ENCODE measurements around the gene SRRM4. TPM values are rescaled to one million over a fixed set of nuclear protein-coding genes. Genes with fewer than 3 reads are reported as not detected.
A peak's percentile ranks its signal among the peaks of the same experiment; 100 is the strongest.

Gene SRRM4
- total and polyA plus RNA-seq, 8 donors = 0.05 to 0.48 (median 0.39) TPM; not detected in 1

DNA sequence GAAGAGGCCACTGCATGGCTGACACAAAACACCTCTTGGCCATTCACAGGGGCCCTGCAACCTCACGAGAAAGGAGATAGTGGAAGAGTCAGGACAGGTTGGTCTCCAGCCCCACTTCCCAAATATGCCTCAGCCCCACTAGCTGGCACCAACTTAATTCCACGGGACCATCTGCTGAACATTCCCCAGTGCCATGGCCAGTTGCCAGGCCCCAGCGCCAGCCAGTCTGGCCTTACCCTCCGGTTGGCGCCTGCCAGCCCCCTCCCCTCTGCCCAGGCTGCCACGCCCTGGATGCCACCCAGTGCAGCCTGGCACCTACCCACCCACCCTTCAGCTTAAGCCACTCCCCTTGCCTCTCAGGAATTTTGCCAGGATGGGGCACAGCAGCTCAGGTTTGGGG is 176.2 kb downstream of the SRRM4 start:
- no peaks in the 10 kb centered on the region for H3K9me3 ChIP-seq
- ATAC-seq (peak; percentile 24), DNase-seq (peak in 1 of 4 donors; percentile 70)
- TF ChIP-seq, protein P1, sequence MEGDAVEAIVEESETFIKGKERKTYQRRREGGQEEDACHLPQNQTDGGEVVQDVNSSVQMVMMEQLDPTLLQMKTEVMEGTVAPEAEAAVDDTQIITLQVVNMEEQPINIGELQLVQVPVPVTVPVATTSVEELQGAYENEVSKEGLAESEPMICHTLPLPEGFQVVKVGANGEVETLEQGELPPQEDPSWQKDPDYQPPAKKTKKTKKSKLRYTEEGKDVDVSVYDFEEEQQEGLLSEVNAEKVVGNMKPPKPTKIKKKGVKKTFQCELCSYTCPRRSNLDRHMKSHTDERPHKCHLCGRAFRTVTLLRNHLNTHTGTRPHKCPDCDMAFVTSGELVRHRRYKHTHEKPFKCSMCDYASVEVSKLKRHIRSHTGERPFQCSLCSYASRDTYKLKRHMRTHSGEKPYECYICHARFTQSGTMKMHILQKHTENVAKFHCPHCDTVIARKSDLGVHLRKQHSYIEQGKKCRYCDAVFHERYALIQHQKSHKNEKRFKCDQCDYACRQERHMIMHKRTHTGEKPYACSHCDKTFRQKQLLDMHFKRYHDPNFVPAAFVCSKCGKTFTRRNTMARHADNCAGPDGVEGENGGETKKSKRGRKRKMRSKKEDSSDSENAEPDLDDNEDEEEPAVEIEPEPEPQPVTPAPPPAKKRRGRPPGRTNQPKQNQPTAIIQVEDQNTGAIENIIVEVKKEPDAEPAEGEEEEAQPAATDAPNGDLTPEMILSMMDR (IDR thresholded peaks at IDR 0.05) = no peak
- no peaks in the 10 kb centered on the region for H3K36me3 ChIP-seq
- intact Hi-C loops (cut with DNase I) = no loop called here
- no peak overlapping the region for H3K4me3 ChIP-seq
- H3K27ac ChIP-seq = no peak overlapping the region
- peaks cover 0 to 11% of the 10 kb centered on the region in 2 donors for H3K27me3 ChIP-seq
- no peaks in the 10 kb centered on the region for H3K4me1 ChIP-seq

DNA sequence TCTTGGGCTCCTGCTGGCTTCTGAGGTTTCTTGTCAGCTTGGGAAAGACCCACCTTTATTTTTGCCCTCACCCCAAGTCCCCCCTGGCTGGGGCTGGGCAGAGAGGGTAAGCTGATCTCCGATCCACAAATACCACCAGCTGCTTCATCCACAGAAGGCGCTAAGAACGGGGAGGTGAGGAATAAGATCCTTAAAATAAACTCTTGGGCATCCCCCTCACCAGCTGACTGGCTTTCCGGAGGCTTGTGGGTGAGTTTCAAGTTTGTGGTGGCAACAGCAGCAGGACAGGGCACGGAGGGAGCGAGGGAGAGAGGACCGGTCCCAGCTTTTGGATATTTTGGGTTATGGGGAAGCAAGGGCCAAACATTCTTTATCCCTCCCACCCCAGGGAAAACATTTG is 176.6 kb downstream of the SRRM4 start:
- ATAC-seq (no peak), DNase-seq (no peak)
- intact Hi-C loops (cut with DNase I) = no loop called here
- peaks cover 0 to 11% of the 10 kb centered on the region in 2 donors for H3K27me3 ChIP-seq
- no peak overlapping the region for H3K27ac ChIP-seq
- no peaks in the 10 kb centered on the region for H3K4me1 ChIP-seq
- TF ChIP-seq, protein P1 (IDR thresholded peaks at IDR 0.05) = no peak
- no peaks in the 10 kb centered on the region for H3K36me3 ChIP-seq
- no peaks in the 10 kb centered on the region for H3K9me3 ChIP-seq
- no peak overlapping the region for H3K4me3 ChIP-seq

DNA sequence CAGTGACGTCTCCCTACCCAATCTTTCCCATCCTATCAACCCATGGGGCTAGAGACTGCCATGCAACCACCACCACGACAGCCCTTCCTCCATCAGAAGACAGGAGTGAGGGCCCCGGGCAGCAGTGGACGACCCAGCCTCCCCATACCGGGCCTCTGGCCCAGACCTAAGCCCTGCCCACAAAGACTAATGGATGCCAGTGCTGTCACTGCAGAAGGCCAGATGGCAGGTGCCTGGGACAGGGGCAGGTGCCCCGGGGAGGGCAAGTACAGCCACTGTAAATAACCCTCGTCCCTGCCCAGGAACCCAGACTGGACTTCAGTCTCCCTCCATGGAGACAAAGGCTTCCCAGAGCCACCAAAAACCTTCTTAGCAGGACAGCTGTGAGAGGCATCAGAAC is 177.1 kb downstream of the SRRM4 start:
- Histone ChIP-seq H3K27ac (no peak overlapping the region), H3K27me3 (peaks cover 0 to 10% of the 10 kb centered on the region in 2 donors), H3K9me3 (no peaks in the 10 kb centered on the region), H3K4me1 (no peaks in the 10 kb centered on the region), H3K4me3 (no peak overlapping the region), H3K36me3 (no peaks in the 10 kb centered on the region)
- no peak for DNase-seq
- intact Hi-C loops (cut with DNase I) = no loop called here
- TF ChIP-seq, protein P1 (IDR thresholded peaks at IDR 0.05) = no peak
- ATAC-seq = no peak

DNA sequence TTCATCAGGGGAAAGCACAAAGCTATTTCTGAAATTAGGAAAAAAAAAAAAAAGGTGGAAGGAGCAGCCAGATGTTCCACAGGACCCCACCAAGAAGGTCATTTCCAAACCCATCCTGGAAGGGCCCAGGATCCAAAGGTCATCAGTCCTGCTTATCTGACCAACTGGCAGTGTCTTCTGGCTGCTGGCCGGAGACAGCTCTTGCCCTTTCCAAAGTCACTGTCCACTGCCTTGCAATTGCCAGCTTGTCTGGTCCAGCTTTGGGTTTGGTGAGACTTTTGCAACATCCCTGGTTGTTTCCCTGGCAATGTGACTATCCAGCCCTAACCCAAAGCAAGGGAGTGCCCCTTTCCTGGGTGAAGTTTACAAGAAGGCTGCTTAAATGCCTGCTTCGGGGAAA is 178.5 kb downstream of the SRRM4 start:
- ATAC-seq (no peak), DNase-seq (no peak)
- intact Hi-C loops (cut with DNase I) = no loop called here
- H3K9me3 ChIP-seq = no peaks in the 10 kb centered on the region
- H3K4me1 ChIP-seq = no peaks in the 10 kb centered on the region
- no peak overlapping the region for H3K27ac ChIP-seq
- no peaks in the 10 kb centered on the region for H3K36me3 ChIP-seq
- TF ChIP-seq, protein P1 (IDR thresholded peaks at IDR 0.05) = no peak
- H3K4me3 ChIP-seq = no peak overlapping the region
- no peaks in the 10 kb centered on the region for H3K27me3 ChIP-seq

DNA sequence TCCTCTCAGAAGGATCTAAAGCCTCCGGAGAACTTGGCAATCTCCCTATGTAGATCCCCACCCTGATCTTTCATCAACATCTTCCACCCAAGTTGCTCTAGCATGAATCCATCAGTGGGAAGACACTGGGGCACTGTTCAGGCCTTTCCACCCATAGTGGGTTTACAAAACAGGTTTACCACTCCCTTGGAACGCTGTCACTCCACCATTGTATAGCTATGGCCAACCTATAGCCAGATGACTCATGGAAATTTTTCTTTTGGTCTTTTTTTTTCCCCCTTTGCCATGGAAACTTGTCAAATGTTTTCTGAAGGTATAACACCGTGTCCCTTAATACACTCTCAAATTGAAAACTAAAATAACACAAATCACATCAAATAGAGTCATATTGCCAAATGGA is 186.6 kb downstream of the SRRM4 start:
- no peak for ATAC-seq
- Histone ChIP-seq H3K27ac (no peak overlapping the region), H3K4me1 (no peaks in the 10 kb centered on the region), H3K36me3 (no peaks in the 10 kb centered on the region), H3K4me3 (no peak overlapping the region), H3K9me3 (no peaks in the 10 kb centered on the region), H3K27me3 (no peaks in the 10 kb centered on the region)
- intact Hi-C loops (cut with DNase I) = no loop called here
- TF ChIP-seq, protein P1 (IDR thresholded peaks at IDR 0.05) = no peak
- no peak for DNase-seq
